Measurements from ENCODE around the gene UNC45A. TPM values are rescaled to one million over a fixed set of nuclear protein-coding genes. Genes with fewer than 3 reads are reported as not detected.

Gene UNC45A
- total RNA-seq, 1 donor from 2014 or later: 70.9 TPM

DNA sequence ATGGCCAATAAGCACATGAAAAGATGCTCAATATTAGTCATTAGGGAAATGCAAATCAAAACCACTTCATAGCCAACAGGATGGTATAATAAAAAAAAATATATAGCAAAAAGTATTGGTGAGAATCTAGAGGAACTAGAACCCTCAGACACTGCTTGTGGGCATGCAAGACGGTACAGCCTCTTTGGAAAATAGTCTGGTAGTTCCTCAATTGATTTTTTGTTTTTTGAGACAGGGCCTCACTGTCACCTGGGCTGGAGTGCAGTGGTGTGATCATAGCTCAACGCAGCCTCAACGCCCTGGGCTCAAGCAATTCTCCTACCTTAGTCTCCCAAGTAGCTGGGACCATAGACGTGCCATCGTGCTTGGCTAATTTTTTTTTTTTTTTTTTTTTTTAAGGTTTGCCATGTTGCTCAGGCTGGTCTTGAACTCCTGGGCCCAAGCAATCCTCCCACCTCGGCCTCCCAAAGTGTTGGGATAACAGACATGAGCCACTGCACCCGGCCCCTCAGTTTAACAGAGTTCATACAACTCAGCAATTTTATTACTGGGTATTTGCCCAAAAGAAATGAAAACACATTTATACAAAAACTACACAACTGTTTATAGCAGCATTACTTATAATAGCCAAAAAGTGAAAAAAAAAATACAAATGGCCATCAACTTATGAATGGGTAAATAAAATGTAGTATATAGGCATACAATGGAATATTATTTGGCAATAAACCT lies 54.1 kb downstream of the UNC45A start:
- peaks cover under 1% of the 10 kb centered on the region for H3K36me3 Mint-ChIP-seq (ENCODE audit: low read depth)
- DNase-seq (ENCODE audit: low spot score): no peak
- TF ChIP-seq, protein P1, sequence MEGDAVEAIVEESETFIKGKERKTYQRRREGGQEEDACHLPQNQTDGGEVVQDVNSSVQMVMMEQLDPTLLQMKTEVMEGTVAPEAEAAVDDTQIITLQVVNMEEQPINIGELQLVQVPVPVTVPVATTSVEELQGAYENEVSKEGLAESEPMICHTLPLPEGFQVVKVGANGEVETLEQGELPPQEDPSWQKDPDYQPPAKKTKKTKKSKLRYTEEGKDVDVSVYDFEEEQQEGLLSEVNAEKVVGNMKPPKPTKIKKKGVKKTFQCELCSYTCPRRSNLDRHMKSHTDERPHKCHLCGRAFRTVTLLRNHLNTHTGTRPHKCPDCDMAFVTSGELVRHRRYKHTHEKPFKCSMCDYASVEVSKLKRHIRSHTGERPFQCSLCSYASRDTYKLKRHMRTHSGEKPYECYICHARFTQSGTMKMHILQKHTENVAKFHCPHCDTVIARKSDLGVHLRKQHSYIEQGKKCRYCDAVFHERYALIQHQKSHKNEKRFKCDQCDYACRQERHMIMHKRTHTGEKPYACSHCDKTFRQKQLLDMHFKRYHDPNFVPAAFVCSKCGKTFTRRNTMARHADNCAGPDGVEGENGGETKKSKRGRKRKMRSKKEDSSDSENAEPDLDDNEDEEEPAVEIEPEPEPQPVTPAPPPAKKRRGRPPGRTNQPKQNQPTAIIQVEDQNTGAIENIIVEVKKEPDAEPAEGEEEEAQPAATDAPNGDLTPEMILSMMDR (IDR thresholded peaks at IDR 0.05): no peak
- H3K4me3 Mint-ChIP-seq (ENCODE audit: unreplicated experiment): no peak overlapping the region
- no peak overlapping the region for H3K27ac Mint-ChIP-seq (ENCODE audit: unreplicated experiment)
- no peaks in the 10 kb centered on the region for H3K9me3 Mint-ChIP-seq (ENCODE audit: low read depth)
- peaks cover 36% of the 10 kb centered on the region for H3K4me1 Mint-ChIP-seq (ENCODE audit: low read depth)
- H3K27me3 Mint-ChIP-seq (ENCODE audit: low read depth): no peaks in the 10 kb centered on the region

DNA sequence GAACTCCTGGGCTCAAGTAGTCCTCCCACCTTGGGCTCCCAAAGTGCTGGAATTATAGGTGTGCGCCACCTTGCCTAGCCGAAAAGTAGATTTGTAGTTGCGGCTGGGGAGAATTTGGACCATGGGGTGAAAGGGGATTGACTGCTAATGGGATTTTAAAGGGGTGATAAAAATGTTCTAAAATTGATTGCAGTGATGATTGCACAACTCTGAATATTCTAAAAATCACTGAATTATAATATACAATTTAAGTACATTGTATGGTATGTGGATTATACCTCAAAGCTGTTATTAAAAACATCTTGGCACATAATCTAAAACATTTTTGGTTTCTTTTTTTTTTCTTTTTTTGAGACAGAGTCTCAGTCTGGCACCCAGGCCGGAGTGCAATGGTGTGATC lies 55.4 kb downstream of the UNC45A start:
- Mint-ChIP-seq H3K36me3 (ENCODE audit: low read depth) (peaks cover 2% of the 10 kb centered on the region), H3K27ac (ENCODE audit: unreplicated experiment) (no peak overlapping the region), H3K9me3 (ENCODE audit: low read depth) (no peaks in the 10 kb centered on the region), H3K4me3 (ENCODE audit: unreplicated experiment) (no peak overlapping the region), H3K4me1 (ENCODE audit: low read depth) (peaks cover 42% of the 10 kb centered on the region), H3K27me3 (ENCODE audit: low read depth) (no peaks in the 10 kb centered on the region)
- no peak for DNase-seq (ENCODE audit: low spot score)
- TF ChIP-seq, protein P1 (IDR thresholded peaks at IDR 0.05): no peak

DNA sequence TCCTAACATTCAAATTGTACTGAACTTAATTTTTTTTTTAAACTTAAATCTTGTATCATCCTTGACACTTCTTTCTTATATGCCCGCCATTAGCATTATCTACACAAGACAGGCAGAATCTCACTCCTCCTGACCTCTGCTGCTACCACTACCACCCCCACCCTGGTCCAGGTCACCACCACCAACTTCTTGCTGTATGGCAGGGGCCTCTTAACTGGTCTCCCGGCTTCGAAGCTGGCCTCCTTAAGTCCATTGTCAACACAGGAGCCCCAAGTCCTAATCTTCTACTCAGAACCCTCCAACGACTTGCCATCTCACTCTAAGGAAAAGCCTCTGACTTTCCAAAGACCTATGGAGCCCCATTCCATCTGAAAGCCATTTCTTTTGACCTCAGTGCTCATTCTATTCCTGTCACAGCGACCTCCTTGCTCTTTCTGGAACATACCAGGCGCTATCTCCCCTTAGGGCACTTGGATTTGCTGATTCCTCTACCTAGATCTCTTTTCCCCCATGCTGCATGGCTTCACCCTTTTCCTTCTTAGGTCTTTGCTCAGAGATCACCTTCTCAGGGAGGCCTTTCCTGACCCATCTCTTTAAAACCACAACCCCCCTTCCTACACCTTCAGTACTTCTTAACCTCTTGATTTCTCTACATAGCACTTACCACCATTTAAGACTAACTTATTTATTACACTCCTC lies 56.7 kb downstream of the UNC45A start:
- H3K4me1 Mint-ChIP-seq (ENCODE audit: low read depth): peaks cover 45% of the 10 kb centered on the region
- TF ChIP-seq, protein P1 (IDR thresholded peaks at IDR 0.05): no peak
- H3K9me3 Mint-ChIP-seq (ENCODE audit: low read depth): no peaks in the 10 kb centered on the region
- no peaks in the 10 kb centered on the region for H3K27me3 Mint-ChIP-seq (ENCODE audit: low read depth)
- H3K36me3 Mint-ChIP-seq (ENCODE audit: low read depth): peaks cover 2% of the 10 kb centered on the region
- H3K27ac Mint-ChIP-seq (ENCODE audit: unreplicated experiment): peak overlapping the region; percentile 60
- DNase-seq (ENCODE audit: low spot score): no peak
- no peak overlapping the region for H3K4me3 Mint-ChIP-seq (ENCODE audit: unreplicated experiment)

DNA sequence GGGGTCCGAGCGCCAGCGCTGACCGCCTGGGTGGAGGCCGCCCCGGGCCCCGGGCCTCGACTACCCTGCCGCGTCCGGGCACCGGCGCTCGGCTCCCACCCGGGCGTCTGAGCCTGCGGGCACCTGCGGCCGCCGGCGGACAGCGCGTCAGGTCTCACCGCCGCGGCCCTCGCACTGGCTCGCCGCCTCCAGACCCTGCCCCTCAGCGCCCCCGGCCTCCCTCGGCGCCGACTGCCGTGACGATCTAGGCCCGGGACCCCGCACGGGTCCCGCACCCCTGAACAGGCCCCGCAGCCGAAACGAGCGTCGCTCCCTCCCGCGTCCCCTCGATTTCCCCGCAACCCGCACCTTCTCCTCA lies 59.0 kb downstream of the UNC45A start:
- H3K4me1 Mint-ChIP-seq (ENCODE audit: low read depth): peaks cover 28% of the 10 kb centered on the region
- peak overlapping the region; percentile 99 for H3K4me3 Mint-ChIP-seq (ENCODE audit: unreplicated experiment)
- TF ChIP-seq, protein P1 (IDR thresholded peaks at IDR 0.05): no peak
- H3K36me3 Mint-ChIP-seq (ENCODE audit: low read depth): peaks cover 13% of the 10 kb centered on the region
- DNase-seq (ENCODE audit: low spot score): no peak
- no peaks in the 10 kb centered on the region for H3K9me3 Mint-ChIP-seq (ENCODE audit: low read depth)
- H3K27me3 Mint-ChIP-seq (ENCODE audit: low read depth): no peaks in the 10 kb centered on the region
- peak overlapping the region; percentile 98 for H3K27ac Mint-ChIP-seq (ENCODE audit: unreplicated experiment)

DNA sequence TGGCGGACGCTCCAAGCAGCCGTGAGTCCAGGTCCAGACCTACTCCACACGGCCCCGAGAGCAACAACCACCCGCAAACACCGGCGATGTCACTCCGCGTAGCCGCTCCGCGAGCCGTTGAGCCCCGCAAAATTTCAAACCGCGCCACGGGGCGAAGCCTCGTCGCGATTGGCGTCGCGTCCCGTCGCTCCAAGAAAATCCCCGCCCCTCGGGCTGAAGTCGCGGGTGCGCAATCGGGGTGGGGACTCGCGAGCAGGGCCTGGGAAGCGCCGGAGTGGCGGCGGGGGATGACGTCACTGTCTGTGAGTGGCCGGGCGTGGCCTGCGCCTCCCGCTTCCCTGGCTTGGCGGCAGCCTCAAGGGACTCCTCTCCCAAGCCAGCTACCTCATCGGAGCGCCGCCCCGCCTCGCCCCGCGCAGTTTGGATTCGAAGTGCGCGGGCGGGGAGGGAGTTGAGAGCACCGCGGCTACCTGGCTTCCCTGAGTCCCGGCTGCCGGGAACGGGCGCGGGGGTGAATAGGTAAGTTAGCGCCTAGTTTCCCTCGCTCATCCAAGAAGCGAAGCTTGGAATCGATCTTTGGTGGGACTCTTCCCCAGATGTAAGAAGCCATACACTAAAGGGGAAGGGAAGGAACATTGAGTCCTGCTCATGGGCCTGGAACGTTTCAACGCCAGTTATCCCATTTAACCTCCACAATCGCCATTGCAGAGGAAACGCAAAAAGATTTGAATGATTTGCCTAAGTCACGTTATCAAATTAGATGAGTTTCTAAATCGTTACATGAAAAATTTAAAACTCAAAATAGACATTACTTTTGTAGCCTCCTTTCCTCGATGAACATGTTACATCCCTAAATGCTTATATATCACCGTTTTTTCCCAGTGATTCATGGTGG lies 59.6 kb downstream of the UNC45A start, which contains the start of gene PRC1:
Gene PRC1 (minus strand): TSS at position 119 of the 895 bp plus-strand sequence. CDS start 118 bp downstream, at position 1.
- Mint-ChIP-seq H3K9me3 (ENCODE audit: low read depth) (no peaks in the 10 kb centered on the region), H3K27me3 (ENCODE audit: low read depth) (no peaks in the 10 kb centered on the region), H3K36me3 (ENCODE audit: low read depth) (peaks cover 16% of the 10 kb centered on the region), H3K4me3 (ENCODE audit: unreplicated experiment) (peak within 1 kb of the TSS; percentile 99), H3K27ac (ENCODE audit: unreplicated experiment) (peak within 1 kb of the TSS; percentile 98), H3K4me1 (ENCODE audit: low read depth) (peaks cover 28% of the 10 kb centered on the region)
- DNase-seq (ENCODE audit: low spot score): peak; percentile 99
- TF ChIP-seq, protein P1 (IDR thresholded peaks at IDR 0.05): no peak
